GM15510 (cell line): ENCODE measurements around the gene TAGLN.

Experiments
- POLR2A ChIP-seq: IDR thresholded peaks from 3 replicates; pipeline ENCODE4 v1.6.1; 2011; ENCODE audit warnings: borderline replicate concordance; ENCODE audit not compliant: insufficient read length; ENCODE audit errors: extremely low read depth

The TAGLN gene

DNA sequence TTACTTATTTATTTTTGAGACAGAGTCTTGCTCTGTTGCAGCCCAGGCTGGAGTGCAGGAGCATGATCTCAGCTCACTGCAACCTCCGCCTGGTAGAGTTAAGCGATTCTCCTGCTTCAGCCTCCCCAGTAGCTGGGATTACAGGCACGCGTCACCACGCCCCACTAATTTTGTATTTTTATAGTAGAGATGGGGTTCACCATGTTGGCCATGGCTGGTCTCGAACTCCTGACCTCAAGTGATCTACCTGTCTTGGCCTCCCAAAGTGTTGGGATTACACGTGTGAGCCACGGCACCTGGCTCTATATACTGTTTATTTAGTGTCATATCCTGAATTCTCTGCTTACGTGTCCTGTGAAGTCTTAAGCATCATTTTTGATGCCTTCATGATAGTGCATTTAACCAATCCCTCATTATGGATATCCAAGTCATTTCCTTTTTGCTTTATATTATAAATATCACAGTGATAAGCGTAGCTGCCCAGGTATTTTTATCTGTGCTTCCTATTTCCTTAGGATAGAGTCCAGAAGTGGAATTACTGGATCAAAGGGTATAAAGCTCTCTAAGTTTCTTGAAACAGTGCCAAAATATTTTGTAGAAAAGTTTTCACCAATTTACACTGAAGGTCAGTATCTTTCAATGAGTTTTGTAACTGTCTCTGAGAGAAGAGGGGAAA, 21.5 kb upstream of the TAGLN start:
- TF ChIP-seq POLR2A = no peak

DNA sequence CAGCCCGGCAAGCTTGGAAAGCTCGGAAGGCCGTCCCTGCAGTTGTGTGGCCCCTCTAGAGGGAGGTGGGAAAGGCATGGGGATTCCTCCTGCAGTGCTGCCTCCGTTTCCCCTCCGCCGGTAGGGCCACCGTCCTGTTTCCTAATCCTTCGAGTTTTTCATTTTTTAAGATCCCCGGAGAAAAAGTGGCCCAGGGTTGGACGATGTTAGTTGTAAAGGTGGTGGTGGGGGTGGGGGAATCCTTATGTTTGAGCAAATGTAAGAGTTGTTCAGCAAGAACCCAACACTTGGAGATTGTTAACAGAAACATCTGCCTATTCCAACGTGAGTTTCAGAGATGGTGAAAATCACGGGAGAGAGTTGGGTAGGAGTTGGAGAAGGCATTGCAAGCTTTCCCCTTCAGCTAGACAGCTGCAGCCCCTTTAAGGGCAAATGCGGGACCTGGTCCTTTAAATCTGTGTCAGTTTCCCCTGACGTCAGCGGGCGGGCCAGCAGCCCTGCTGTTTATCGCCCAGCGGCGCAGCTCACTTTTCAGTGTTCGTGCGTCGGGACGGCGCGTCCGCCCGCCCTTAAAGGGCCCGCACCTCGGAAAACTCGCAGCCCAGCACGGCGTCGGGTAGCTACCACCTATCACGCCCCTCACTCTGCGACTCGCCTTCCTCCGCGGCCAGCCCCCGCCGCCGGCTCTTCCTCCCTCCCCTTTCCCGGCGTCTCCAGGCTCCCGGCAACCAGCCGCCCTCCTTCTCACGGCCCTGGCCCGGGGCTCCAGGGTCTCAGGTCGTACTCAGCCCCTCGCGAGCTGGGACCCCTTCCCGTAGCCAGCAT, 20.7 kb upstream of the TAGLN start, which contains the start of gene SIDT2:
Gene SIDT2, plus strand, starts transcription at position 534 of the 825 bp plus-strand sequence. CDS start 521 bp downstream, outside the sequence.
- peak; percentile 64 for TF ChIP-seq POLR2A

DNA sequence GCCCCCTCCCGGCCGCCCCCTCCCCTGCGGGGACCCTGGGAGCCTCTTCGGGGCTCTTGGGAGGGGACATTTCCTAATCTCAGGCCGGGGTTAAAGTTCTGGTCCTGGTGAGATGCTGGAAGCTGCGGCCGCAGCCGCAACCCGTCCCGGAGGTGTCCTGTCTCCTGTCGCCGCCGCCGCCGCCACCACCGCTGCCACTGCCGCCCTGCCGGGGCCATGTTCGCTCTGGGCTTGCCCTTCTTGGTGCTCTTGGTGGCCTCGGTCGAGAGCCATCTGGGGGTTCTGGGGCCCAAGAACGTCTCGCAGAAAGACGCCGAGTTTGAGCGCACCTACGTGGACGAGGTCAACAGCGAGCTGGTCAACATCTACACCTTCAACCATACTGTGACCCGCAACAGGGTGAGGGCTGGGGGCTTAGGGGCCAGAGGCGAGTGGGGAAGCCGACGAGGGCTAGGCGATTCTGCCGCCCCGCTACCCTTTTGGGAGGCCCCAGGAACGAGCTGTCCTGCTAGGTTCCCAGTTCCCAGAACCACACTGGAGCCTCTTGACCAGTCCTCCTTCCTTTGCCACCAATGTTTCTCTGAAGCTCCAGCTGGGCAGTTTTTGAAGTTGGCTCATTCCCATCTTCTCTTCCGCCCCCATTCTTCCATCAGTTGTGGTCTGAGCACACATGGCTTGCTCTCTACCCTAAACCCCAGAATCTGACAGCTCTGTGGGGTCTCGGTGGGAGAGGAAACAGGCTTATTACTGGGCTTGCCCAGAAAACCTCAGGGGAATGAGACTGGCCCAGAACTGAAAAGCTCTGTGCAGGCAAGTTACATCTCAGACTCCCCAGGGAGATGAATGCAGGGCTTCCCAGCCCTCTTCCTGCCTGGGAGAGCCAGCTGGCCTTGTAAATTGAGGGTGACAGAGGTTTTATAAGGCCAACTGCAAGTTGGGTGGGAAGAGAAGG, 19.8 kb upstream of the TAGLN start:
- no peak for TF ChIP-seq POLR2A

DNA sequence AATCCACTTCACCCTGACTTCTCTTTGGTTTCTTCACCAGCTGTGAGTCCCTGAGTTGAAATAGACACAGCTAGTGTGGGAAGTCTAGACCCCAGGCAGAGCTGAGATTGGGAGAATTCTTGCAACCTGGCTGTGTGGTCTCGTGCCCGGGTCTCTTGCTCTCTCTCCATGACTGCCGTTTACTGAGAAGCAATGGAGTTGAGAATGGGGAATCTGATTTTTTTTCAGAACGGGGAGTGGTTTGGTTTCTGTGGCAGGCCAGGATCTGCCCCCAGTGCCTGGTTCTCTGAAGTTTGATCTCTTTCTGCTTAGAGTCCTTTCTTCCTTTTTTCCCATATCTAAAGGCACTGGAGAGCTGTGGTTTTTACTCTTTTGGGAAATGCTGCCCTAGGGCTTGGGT, 19.1 kb upstream of the TAGLN start:
- no peak for TF ChIP-seq POLR2A

DNA sequence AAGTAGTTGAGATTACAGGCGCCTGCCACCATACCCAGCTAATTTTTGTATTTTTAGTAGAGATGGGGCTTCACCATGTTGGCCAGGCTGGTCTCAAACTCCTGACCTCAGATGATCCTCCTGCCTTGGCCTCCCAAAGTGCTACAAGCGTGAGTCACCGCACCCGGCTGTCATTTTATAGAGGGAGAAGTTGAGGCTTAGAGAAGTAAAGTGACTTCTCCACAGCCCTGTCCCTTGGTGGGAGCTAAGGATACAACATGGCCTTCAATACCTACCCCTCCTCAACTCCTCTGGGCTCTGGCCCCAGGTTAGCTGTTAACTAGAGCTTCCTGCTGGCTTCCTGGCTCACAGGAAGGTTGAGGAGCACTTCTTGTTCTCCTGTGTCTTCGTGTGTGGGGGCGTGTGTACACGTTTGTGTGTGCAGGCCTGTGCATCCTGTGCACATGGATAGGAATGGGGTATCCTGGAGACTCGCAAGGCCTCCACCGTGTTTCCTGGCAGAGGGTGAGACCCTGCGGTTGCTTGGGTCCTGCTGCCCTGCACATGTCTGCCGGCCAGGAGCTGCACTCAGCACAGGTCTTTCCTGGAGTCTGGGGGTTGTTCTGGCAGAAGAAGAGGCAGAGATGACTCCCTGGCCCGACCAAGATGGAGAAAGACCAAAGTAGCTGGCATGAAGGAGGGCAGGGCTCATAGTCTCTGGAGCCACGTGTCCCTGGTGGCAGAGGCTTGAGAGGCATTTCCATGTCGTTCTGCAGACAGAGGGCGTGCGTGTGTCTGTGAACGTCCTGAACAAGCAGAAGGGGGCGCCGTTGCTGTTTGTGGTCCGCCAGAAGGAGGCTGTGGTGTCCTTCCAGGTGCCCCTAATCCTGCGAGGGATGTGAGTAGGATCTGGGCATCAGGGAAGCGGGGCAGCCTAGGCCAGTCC, 18.2 kb upstream of the TAGLN start:
- no peak for TF ChIP-seq POLR2A

DNA sequence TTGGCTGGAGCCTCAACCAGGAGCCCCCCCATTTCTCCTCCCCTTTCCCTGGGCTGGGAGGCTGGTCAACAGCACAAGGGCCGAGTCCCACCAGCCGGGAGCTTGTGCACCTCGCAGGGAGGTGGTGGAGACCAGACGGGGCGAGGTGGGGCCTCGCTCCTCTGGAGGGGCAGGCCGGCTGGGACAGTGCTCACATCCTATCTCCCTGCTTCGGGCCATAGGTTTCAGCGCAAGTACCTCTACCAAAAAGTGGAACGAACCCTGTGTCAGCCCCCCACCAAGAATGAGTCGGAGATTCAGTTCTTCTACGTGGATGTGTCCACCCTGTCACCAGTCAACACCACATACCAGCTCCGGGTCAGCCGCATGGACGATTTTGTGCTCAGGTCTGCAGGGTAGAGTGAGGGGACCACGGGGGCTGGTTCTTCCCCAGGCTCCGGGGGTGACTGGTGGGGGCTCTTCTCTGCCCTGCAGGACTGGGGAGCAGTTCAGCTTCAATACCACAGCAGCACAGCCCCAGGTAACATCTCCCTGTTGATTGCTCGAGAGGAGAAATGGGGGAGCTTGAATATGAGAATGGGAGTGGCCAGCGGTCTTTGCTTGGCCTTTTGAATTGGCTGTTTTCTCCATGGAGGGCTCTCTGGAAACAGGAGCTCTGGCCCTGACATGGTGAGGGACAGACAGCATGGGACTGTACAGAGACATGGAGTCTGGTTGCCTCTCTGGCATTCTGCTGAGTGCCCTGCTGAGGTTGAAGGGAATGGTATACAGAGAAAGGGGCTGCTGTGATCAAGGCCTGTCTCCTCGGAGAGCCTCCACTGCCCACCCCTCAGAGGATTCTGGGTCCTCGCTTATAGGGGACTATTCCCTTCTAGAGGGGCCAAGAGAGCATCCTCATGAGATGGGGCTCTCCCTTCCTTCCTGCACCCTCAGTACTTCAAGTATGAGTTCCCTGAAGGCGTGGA, 17.3 kb upstream of the TAGLN start:
- no peak for TF ChIP-seq POLR2A

DNA sequence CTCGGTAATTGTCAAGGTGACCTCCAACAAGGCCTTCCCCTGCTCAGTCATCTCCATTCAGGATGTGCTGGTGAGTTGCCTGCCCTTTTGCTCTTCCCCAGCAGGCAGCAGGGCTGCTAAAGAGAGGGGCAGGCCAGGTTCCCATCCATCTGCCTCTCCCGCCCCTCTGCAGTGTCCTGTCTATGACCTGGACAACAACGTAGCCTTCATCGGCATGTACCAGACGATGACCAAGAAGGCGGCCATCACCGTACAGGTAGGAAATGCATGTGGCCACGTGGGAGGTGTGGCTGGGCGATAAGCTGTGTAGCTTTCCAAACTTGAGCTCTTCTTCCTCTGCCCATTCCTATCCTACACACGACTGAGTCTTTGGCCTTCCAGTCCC, 16.6 kb upstream of the TAGLN start:
- TF ChIP-seq POLR2A = no peak

DNA sequence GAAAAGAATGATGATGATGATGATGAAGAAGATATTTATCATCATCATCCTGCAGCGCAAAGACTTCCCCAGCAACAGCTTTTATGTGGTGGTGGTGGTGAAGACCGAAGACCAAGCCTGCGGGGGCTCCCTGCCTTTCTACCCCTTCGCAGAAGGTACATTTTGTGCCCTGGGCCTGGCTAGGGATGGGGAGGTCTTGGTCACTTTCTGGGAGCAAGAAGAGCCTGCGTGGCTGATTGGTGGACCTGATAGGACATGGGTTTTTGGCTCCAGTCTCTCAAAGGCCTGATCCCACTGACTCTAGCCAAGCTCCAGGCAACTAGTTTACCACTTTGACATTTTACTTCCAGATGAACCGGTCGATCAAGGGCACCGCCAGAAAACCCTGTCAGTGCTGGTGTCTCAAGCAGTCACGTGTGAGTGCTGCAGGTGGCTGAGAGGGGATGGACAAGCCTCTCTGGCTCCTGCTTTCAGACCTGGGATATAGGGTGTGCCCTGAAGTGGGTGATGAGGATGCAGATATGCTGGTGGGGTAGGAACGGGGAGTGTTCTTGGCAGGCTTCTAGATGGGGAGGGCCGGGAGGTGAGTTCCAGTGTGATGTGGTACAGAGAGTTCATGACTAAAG, 15.3 kb upstream of the TAGLN start:
- TF ChIP-seq POLR2A = no peak

DNA sequence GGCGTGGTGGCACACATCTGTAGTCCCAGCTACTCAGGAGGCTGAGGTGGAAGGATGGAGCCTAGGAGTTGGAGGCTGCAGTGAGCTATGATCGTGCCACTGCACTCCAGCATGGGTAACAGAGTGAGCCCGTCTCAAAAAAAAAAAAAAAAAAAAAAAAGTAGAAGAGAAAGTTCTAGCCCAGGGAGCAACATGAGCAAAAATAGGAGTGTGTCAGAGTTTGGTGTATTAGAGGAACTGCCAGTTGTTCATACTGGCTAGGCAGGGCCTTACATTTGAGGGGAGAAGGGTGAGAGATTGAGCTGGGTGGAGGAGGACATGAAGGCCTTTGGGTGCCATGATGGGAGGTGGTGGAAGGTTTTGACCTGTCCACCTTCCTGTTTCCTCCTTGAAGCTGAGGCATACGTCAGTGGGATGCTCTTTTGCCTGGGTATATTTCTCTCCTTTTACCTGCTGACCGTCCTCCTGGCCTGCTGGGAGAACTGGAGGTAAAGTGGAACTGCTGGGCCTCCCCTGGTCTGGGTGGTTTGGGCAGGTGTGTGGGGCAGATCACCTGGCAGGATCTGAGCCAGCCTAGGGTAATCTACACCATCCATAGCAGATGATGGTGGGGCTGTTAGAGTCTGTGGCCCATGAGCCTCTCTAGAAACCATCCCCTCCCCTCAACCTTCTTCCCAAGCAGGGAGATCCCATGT, 13.3 kb upstream of the TAGLN start:
- TF ChIP-seq POLR2A = no peak

DNA sequence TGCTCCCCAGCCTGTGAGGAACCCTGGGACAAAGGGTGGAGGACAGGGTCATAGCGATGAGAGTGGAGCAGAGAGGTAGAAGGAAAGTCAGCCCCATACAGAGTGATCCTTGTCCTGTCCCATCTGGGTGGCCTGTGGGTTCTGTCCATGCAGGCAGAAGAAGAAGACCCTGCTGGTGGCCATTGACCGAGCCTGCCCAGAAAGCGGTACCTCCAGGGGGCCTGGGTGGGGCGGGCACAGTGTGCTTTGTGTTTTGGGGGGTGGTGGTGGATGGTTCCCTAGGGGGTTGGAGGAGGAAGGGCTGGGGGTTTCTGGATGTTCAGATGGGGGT, 12.8 kb upstream of the TAGLN start:
- no peak for TF ChIP-seq POLR2A

DNA sequence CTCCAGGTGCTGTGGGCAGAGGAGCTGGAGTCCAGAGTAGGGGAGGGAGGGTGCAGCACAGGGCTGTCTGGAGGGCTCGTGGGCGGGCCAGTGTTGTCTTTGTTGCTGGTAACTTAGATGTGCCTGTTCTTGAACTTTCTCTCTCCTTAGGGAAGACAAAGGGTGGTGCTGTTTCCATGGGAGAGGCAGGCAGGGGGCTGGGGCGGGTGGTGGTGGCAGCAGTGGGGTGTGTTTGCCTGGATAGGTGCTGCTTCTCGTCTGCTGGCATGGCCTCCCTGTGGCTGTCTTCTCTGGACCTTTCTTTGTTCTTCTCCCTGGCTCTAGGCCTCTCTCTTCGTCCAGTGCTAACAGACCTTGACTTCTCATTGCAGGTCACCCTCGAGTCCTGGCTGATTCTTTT, 12.2 kb upstream of the TAGLN start:
- no peak for TF ChIP-seq POLR2A

DNA sequence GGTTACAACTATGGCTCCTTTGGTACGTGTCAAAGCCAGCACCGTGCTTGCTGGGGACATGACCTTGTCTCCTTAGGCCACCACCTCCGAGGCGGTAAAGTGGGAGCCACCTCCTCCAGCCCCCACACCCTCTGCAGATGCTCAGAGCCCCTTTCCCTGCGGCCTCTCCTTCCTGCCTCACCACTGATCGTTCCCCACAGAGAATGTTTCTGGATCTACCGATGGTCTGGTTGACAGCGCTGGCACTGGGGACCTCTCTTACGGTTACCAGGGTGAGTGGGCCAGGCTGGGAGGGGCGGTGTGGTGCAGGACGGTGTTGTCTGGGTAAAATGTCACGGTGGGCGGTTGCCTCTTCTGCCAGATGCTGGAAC, 11.8 kb upstream of the TAGLN start:
- TF ChIP-seq POLR2A = no peak

DNA sequence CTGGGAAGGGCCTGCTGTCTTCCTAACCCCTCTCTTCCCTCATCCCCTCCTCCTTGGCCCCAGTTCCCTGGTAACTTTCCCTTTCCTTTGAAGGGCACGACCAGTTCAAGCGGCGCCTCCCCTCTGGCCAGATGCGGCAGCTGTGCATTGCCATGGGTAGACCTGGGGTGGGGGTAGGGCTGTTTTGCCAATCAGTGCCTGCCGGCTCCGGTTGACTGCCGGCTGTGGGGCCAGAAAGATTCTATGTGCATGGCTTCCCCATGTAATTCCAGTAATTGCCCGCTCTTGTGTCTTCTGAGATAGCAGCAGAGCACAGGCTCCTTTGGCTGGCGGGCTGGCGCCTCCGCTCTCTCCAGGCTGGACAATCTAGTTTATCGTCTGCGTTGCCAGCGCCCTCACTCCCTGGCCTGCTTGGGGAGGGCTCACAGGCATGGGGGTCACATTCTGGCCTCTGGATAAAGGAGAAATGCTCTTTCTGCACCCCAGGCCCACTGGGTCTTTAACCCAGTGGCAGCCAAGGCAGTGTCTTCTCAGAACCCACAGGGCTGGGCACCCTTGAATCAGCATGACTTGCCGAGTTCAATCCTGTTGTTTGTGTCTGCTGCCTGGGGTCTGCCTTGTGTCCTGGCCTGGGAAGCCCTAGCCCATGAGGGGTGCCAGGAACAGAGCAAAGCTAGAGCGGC, 11.2 kb upstream of the TAGLN start:
- TF ChIP-seq POLR2A = no peak
